Stomach (tissue), 9 donors: ENCODE measurements around the gene RHO. TPM values are rescaled to one million over a fixed set of nuclear protein-coding genes. Genes with fewer than 3 reads are reported as not detected.

Source experiments
- DNase-seq, 2 donors: peaks; one replicate each; pipeline versions ENCODE4 v3.0.0 to v3.0.0-alpha.2; 2013 to 2019
- H3K27ac ChIP-seq, 5 donors: fragments of 200-600 bp in 4 of 5; sonication (generic) in 4 of 5; one replicate each; pipeline ENCODE4 v1.5.1; 2013 to 2019; ENCODE audit warnings: mild to moderate bottlenecking in 1 of 5, moderate library complexity in 1 of 5
- H3K27me3 ChIP-seq, 3 donors: fragments of 200-600 bp; sonication (generic); one replicate each; pipeline ENCODE4 v1.5.1; 2017 to 2019; ENCODE audit warnings: mixed run types in 1 of 3
- H3K36me3 ChIP-seq, 4 donors: fragments of 200-600 bp; sonication (generic); 1 replicate in 3 of 4; 2 replicates in 1 of 4; pipeline ENCODE4 v1.5.1; 2016 to 2019
- H3K4me1 ChIP-seq, 4 donors: fragments of 200-600 bp; sonication (generic); one replicate each; pipeline ENCODE4 v1.5.1; 2016 to 2019
- H3K4me3 ChIP-seq, 4 donors: fragments of 200-600 bp; sonication (generic) in 3 of 4; one replicate each; pipeline ENCODE4 v1.5.1; 2016 to 2019; ENCODE audit warnings: mild to moderate bottlenecking in 1 of 4
- H3K9me3 ChIP-seq, 4 donors: fragments of 200-600 bp; sonication (generic); one replicate each; pipeline ENCODE4 v1.5.1; 2016 to 2019
- EP300 ChIP-seq: sonication (generic); formaldehyde crosslinking; IDR thresholded peaks from one replicate; pipeline ENCODE4 v1.6.1; 2017; ENCODE audit warnings: antibody characterized with exemption
- POLR2A ChIP-seq, 4 donors: fragments of 450-650 bp; IDR thresholded peaks; one replicate each; pipeline ENCODE4 v1.6.1; 2016; ENCODE audit warnings: antibody characterized with exemption in 4 of 4, control low read depth in 2 of 4, mild to moderate bottlenecking in 1 of 4, moderate library complexity in 1 of 4
- POLR2AphosphoS5 ChIP-seq, 3 donors: sonication (generic); formaldehyde crosslinking; IDR thresholded peaks; one replicate each; pipeline ENCODE4 v1.6.1; 2016; ENCODE audit warnings: antibody characterized with exemption in 3 of 3
- WGBS, 5 donors: extraction: QIAGEN DNeasy Blood & Tissue Kit in 3 of 5; methylation state at CpG; one replicate each; pipeline versions ENCODE4 v1.1.5 to v1.1.7; 2013 to 2018; 5-methylcytosine and 5-hydroxymethylcytosine counted together
- intact Hi-C: fragments of 100-400 bp; cut with DNase I; formaldehyde crosslinking; loops from one replicate; pipeline ENCODE4 v1.15.1; 2023; ENCODE audit warnings: low total_unique reads
- polyA plus RNA-seq, 3 donors: library from polyadenylated mRNA; stranded (reverse); fragments of 200-250 nt; gene quantifications; one replicate each; pipeline ENCODE4 v1.2.3, GENCODE V29; 2013
- total RNA-seq, 5 donors: library from RNA; depleted of rRNA; stranded (reverse); fragments of >200 nt; gene quantifications; one replicate each; pipeline versions ENCODE4 v1.1.0 to v1.2.3, GENCODE V29; 2014 to 2016
- TF ChIP-seq, protein P1 (sequence below), 7 experiments: fragments of 450-650 bp in 4 of 7; fragments of 200-600 bp in 3 of 7; sonication (generic) in 3 of 7; IDR thresholded peaks; one replicate each; pipeline ENCODE4 v1.5.1; 2016 to 2019; ENCODE audit warnings: antibody characterized with exemption in 7 of 7, control low read depth in 2 of 7, mild to moderate bottlenecking in 1 of 7
- donor health status: healthy with polysubstance abuse.
- donor health status: Bipolar disorder and iron deficiency.
- donor health status: healthy.

The RHO gene
- total and polyA plus RNA-seq, 8 donors: not detected

DNA sequence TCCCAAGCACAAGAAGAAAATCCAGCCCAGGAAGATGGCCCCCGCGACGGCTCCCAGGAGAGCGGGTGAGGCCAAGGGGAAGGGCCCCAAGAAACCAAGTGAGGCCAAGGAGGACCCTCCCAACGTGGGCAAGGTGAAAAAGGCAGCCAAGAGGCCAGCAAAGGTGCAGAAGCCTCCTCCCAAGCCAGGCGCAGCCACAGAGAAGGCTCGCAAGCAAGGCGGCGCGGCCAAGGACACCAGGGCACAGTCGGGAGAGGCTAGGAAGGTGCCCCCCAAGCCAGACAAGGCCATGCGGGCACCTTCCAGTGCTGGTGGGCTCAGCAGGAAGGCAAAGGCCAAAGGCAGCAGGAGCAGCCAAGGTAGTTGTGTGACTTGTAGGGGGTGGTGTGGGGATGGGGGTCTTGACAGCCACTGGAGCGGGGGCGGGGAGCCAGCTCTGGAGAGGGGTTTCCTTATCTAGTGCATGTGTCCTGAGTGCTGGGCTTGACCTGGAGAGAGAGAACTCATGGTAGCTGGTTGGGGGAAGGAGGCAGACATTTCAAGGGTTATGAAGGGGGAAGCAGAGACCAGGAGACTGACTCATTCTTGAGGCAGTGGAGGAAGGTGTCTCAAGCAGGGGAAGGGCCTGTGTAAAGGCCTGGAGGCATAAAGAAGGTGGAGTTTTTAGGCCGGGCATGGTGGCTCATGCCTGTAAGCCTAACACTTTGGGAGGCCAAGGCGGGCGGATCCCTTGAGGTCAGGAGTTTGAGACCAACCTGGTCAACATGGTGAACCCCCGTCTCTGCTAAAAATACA lies 20.8 kb downstream of the RHO start:
- no peaks in the 10 kb centered on the region for H3K9me3 ChIP-seq
- H3K36me3 ChIP-seq: no peaks in the 10 kb centered on the region
- H3K4me1 ChIP-seq: peaks cover 5 to 15% (median 8%) of the 10 kb centered on the region in 4 donors
- no peaks in the 10 kb centered on the region for H3K27me3 ChIP-seq
- intact Hi-C loops: no loop called here
- no peak overlapping the region for H3K27ac ChIP-seq
- WGBS, 5 donors: 89 to 92% (median 91%) methylated on average over 18 of the region's 18 CpGs
- TF ChIP-seq POLR2A (IDR thresholded peaks at IDR 0.05) (no peak), EP300 (no peak), POLR2AphosphoS5 (IDR thresholded peaks at IDR 0.05) (no peak)
- TF ChIP-seq, protein P1, sequence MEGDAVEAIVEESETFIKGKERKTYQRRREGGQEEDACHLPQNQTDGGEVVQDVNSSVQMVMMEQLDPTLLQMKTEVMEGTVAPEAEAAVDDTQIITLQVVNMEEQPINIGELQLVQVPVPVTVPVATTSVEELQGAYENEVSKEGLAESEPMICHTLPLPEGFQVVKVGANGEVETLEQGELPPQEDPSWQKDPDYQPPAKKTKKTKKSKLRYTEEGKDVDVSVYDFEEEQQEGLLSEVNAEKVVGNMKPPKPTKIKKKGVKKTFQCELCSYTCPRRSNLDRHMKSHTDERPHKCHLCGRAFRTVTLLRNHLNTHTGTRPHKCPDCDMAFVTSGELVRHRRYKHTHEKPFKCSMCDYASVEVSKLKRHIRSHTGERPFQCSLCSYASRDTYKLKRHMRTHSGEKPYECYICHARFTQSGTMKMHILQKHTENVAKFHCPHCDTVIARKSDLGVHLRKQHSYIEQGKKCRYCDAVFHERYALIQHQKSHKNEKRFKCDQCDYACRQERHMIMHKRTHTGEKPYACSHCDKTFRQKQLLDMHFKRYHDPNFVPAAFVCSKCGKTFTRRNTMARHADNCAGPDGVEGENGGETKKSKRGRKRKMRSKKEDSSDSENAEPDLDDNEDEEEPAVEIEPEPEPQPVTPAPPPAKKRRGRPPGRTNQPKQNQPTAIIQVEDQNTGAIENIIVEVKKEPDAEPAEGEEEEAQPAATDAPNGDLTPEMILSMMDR (IDR thresholded peaks at IDR 0.05): no peak
- no peak overlapping the region for H3K4me3 ChIP-seq
- no peak for DNase-seq

DNA sequence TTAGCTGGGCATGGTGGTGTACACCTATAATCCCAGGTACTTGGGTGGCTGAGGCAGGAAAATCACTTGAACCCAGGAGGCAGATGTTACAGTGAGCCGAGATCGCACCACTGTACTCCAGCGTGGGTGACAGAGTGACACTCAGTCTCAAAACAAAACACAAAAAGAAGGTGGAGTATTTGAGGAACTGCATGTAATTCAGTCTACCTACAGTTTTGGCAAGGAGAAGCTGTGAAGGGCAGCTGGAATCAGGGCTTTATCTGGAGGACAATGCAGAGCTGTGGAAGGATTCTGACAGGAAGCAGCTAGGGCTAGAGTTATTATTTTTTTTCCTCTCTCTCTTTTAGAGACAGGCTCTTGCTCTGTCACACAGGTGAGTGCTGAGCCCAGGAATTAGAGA lies 21.4 kb downstream of the RHO start:
- Histone ChIP-seq H3K4me3 (no peak overlapping the region), H3K9me3 (no peaks in the 10 kb centered on the region), H3K4me1 (peaks cover 11 to 21% (median 13%) of the 10 kb centered on the region in 4 donors), H3K27ac (no peak overlapping the region), H3K36me3 (no peaks in the 10 kb centered on the region), H3K27me3 (no peaks in the 10 kb centered on the region)
- TF ChIP-seq POLR2A (IDR thresholded peaks at IDR 0.05) (no peak), EP300 (no peak), POLR2AphosphoS5 (IDR thresholded peaks at IDR 0.05) (no peak)
- TF ChIP-seq, protein P1 (IDR thresholded peaks at IDR 0.05): no peak
- WGBS, 5 donors: 74 to 95% (median 88%) methylated on average over 3 of the region's 3 CpGs
- intact Hi-C loops: no loop called here
- DNase-seq: no peak

DNA sequence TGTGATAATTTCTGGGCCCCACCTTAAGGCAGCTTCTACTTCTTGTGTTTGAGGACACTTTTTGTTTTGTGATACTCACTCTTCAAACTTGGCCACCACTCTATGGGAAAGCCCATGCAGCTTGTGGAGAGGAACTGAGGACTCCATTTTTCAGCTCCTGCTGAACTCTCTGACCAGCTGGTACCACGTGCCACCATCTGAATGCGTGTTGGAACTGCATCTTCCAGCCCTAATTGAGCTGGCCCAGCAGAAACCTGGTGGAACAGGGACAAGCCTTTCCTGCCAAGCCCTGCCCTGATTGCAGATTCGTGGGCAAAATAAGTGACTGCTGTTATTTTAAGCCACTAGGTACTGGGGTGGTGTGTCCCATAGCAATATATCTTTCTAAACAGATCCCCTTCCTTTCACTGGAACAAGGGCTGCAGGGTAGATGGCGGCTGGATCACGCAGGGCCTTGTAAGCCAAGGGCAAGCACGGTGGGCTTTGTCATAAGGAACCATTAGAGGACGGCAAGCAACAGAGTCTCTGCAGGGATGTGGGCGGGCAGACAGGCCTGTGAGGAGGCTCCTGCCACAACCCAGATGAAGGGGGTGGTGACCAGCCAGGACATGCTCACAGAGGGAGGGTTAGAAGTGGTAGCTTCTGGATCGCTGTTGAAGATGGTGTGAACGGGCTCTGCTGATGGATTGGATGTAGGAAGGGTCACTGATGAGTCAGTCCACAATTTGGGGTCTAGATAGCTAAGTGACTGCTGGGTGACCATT lies 24.0 kb downstream of the RHO start:
- Histone ChIP-seq H3K27ac (no peak overlapping the region), H3K9me3 (no peaks in the 10 kb centered on the region), H3K36me3 (peaks cover 14 to 21% (median 20%) of the 10 kb centered on the region in 4 donors), H3K4me1 (peaks cover 18 to 45% (median 23%) of the 10 kb centered on the region in 4 donors), H3K4me3 (no peak overlapping the region), H3K27me3 (no peaks in the 10 kb centered on the region)
- TF ChIP-seq POLR2A (IDR thresholded peaks at IDR 0.05): no peak
- no peak for TF ChIP-seq POLR2AphosphoS5 (IDR thresholded peaks at IDR 0.05)
- TF ChIP-seq, protein P1 (IDR thresholded peaks at IDR 0.05): no peak
- no peak for TF ChIP-seq EP300
- WGBS, 5 donors: 66 to 77% (median 76%) methylated on average over 10 of the region's 10 CpGs
- intact Hi-C loops: no loop called here
- no peak for DNase-seq

DNA sequence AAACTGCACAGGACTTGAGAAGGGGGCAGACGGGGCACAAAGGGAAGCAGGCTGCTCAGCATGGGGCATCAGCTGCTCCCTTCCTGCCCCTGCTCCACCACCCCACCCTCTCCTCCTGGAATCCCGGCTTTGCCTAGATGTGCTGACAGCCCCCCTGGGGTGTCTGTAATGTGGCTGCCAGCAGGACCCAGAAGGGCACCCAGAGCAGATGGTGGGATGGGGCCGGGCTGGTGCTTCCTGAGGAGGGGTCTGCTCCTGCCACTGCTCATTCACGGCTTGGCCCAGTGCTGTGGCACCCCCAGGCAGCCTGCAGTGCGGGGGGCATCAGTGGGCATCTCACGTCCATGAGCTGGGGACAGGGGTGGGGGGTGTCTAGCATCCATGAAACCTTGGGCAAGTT lies 24.7 kb downstream of the RHO start:
- 62 to 73% (median 72%) methylated on average over 1 to 6 of the region's 6 CpGs for WGBS, 5 donors
- no peak for DNase-seq
- intact Hi-C loops: no loop called here
- Histone ChIP-seq H3K36me3 (peaks cover 14 to 27% (median 26%) of the 10 kb centered on the region in 4 donors), H3K27me3 (no peaks in the 10 kb centered on the region), H3K27ac (no peak overlapping the region), H3K9me3 (no peaks in the 10 kb centered on the region), H3K4me1 (peaks cover 19 to 51% (median 26%) of the 10 kb centered on the region in 4 donors), H3K4me3 (no peak overlapping the region)
- TF ChIP-seq POLR2AphosphoS5 (IDR thresholded peaks at IDR 0.05) (no peak), EP300 (no peak), POLR2A (IDR thresholded peaks at IDR 0.05) (no peak)
- TF ChIP-seq, protein P1 (IDR thresholded peaks at IDR 0.05): no peak
